GM12878 (cell line): ENCODE data around the gene SVEP1. TPM values are rescaled to one million over a fixed set of nuclear protein-coding genes. Genes with fewer than 3 reads are reported as not detected.

Experiments used
- ATAC-seq: fragments of 200-7000 bp; cut with Tn5 transposase; 3 replicates; pipeline ENCODE4 v1.9.1; 2020; ENCODE audit warnings: mild to moderate bottlenecking, moderate library complexity
- BruUV-seq: library from RNA; stranded (reverse); fragments of 400-500 nt; replicated peaks from 2 replicates; lab custom pipeline; 2021; lab: Mats Ljungman, UMichigan
- CTCF ChIA-PET: fragments of 300-600 bp; sonication (Branson Sonifier 250); formaldehyde crosslinking; extraction: SDS; loops from one replicate; lab custom pipeline; 2021; ENCODE audit warnings: inconsistent platforms; lab: Yijun Ruan, JAX
- POLR2A ChIA-PET: fragments of 350-600 bp; formaldehyde crosslinking; extraction: SDS; loops from one replicate; lab custom pipeline; 2021; ENCODE audit warnings: inconsistent platforms; lab: Charles Lee
- RAD21 ChIA-PET: fragments of 300-600 bp; sonication (Branson Sonifier 250); formaldehyde crosslinking; loops from one replicate; lab custom pipeline; 2023; ENCODE audit warnings: antibody characterized with exemption; ENCODE audit not compliant: unreplicated experiment; lab: Charles Lee
- SMC1A ChIA-PET: fragments of 300-600 bp; sonication (Branson Sonifier 250); formaldehyde crosslinking; loops from one replicate; lab custom pipeline; 2023; ENCODE audit not compliant: unreplicated experiment, uncharacterized antibody; lab: Charles Lee
- DNase-seq: peaks from one replicate; pipeline ENCODE4 v3.0.0-alpha.2; 2011; ENCODE audit warnings: low read depth, low spot score
- FAIRE-seq: peaks from 3 replicates; lab custom pipeline; 2011; peaks lifted over from hg19 to GRCh38; lab: Jason Lieb, UNC
- H2AFZ ChIP-seq: 2 replicates; pipeline ENCODE4 v1.6.0; 2011; ENCODE audit warnings: low read depth, low read length, control low read depth; ENCODE audit not compliant: control insufficient read depth
- H3K27ac ChIP-seq: 2 replicates; pipeline ENCODE4 v1.5.1; 2011; ENCODE audit warnings: control low read depth; ENCODE audit not compliant: control insufficient read depth, insufficient read depth
- H3K27me3 ChIP-seq, 2 experiments: replicated peaks in 1 of 2; 2 replicates each; pipeline versions ENCODE4 v1.6.0 to v1.6.1; 2011; ENCODE audit warnings: low read length in 1 of 2; ENCODE audit not compliant: control insufficient read depth in 2 of 2, insufficient read depth in 2 of 2
- H3K36me3 ChIP-seq, 2 experiments: 2 replicates each; pipeline ENCODE4 v1.5.1; 2011; ENCODE audit warnings: low read length in 1 of 2; ENCODE audit not compliant: control insufficient read depth in 2 of 2, insufficient read depth in 2 of 2
- H3K4me1 ChIP-seq: 2 replicates; pipeline ENCODE4 v1.6.1; 2011; ENCODE audit warnings: mild to moderate bottlenecking, low read length, moderate library complexity, mixed read lengths; ENCODE audit not compliant: control insufficient read depth, insufficient read depth
- H3K4me2 ChIP-seq: 2 replicates; pipeline ENCODE4 v1.6.0; 2011; ENCODE audit warnings: control low read depth; ENCODE audit not compliant: control insufficient read depth, insufficient read depth
- H3K4me3 ChIP-seq: fragments of 200-600 bp; sonication (generic); 2 replicates; pipeline ENCODE4 v1.5.1; 2016
- H3K79me2 ChIP-seq: 2 replicates; pipeline ENCODE4 v1.6.0; 2011; ENCODE audit warnings: low read length; ENCODE audit not compliant: control insufficient read depth, insufficient read depth
- H3K9ac ChIP-seq: 2 replicates; pipeline ENCODE4 v1.8.0; 2011; ENCODE audit warnings: low read length, control low read depth, mixed read lengths; ENCODE audit not compliant: control insufficient read depth, insufficient read depth
- H3K9me3 ChIP-seq: replicated peaks from 3 replicates; pipeline ENCODE4 v1.5.1; 2011; ENCODE audit warnings: mild to moderate bottlenecking, low read length; ENCODE audit not compliant: control insufficient read depth, insufficient read depth
- H4K20me1 ChIP-seq: 2 replicates; pipeline ENCODE4 v1.6.0; 2011; ENCODE audit not compliant: control insufficient read depth, insufficient read depth
- ATF7 ChIP-seq: fragments of 450-650 bp; IDR thresholded peaks from 2 replicates; pipeline ENCODE4 v1.6.1; 2016; ENCODE audit warnings: low read depth, mild to moderate bottlenecking
- BMI1 ChIP-seq: fragments of 450-650 bp; IDR thresholded peaks from 2 replicates; pipeline ENCODE4 v1.6.1; 2016; ENCODE audit warnings: mild to moderate bottlenecking, moderate library complexity, borderline replicate concordance
- JUNB ChIP-seq: IDR thresholded peaks from 2 replicates; pipeline ENCODE4 v1.6.1; 2016; ENCODE audit warnings: antibody characterized with exemption, mild to moderate bottlenecking
- LARP7 ChIP-seq: fragments of 450-650 bp; IDR thresholded peaks from 2 replicates; pipeline ENCODE4 v1.6.1; 2017; ENCODE audit warnings: mild to moderate bottlenecking
- SPI1 ChIP-seq: IDR thresholded peaks from 2 replicates; pipeline ENCODE4 v1.6.1; 2011; ENCODE audit warnings: low read depth, mild to moderate bottlenecking, low read length, moderate library complexity, borderline replicate concordance; ENCODE audit not compliant: insufficient read depth
- WGBS: methylation state at CpG from one replicate; pipeline ENCODE4 v1.1.6; 2016; ENCODE audit warnings: low lambda C conversion rate; ENCODE audit not compliant: insufficient replicate concordance, insufficient coverage; ENCODE audit errors: missing lambda C conversion rate; 5-methylcytosine and 5-hydroxymethylcytosine counted together
- in situ Hi-C: fragments of 300-500 bp; cut with MboI; formaldehyde crosslinking; loops from 9 replicates; pipeline ENCODE4 v1.14.3; 2018; ENCODE audit warnings: mixed read lengths
- intact Hi-C: fragments of 100-400 bp; cut with micrococcal nuclease; formaldehyde crosslinking; loops from one replicate; pipeline ENCODE4 v1.14.2; 2022; ENCODE audit not compliant: unreplicated experiment
- polyA plus RNA-seq, 11 experiments: library from polyadenylated mRNA; depleted of rRNA in 4 of 11; unstranded in 6 of 11; stranded (reverse) in 5 of 11; fragments of >200 nt; fragmentation: Nextera tagmentation in 4 of 11; fragmentation: Illumina TruSeq in 1 of 11; extraction: Ambion mirVana in 4 of 11; extraction: Trizol in 1 of 11; gene quantifications; 1 replicate in 1 of 11; 2 replicates in 10 of 11; pipeline versions ENCODE4 v1.2.1 to v1.2.3, GENCODE V29; 2011 to 2016; ENCODE audit warnings: inconsistent platforms in 2 of 11, missing spikeins in 2 of 11, low read depth in 1 of 11
- total RNA-seq, 4 experiments: library from RNA; depleted of rRNA in 3 of 4; stranded (reverse); fragments of >200 nt in 3 of 4; fragmentation: Illumina TruSeq in 1 of 4; extraction: Trizol in 1 of 4; gene quantifications; 2 replicates each; pipeline versions ENCODE4 v1.2.1 to v1.2.3, GENCODE V29; 2013 to 2021
- TF ChIP-seq, protein P1 (sequence below): fragments of 450-650 bp; IDR thresholded peaks from 2 replicates; pipeline ENCODE4 v1.6.1; 2017; ENCODE audit warnings: borderline replicate concordance

SVEP1 gene
- total and polyA plus RNA-seq, 10 of the 15 experiments (the other 5 are each of a cell fraction or from before 2014, with no cell fraction given): under 0.01 to 0.05 (median 0.01) TPM; not detected in 5

DNA sequence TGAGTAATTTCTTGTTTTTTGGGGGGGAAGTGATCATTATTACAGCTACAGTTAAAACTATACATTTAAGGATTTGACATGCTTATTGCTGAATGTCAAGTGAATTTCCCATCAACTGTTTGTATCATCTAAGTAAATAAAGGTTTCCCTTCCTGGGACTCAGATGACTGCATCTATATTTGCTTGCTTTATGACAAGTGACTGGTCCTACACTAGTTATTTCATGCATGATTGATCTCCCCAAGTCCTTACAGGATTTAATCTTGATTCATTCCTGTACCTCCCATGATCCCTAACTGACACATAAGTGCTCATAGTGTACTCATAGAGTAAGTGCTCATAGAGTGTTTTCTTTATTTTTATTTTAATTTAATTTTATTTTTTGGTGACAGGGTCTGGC is 244.7 kb downstream of the SVEP1 start:
- Histone ChIP-seq H3K27me3 (no peaks in the 10 kb centered on the region), H3K9ac (no peak overlapping the region), H2AFZ (no peak overlapping the region), H3K79me2 (no peaks in the 10 kb centered on the region), H3K4me1 (peaks cover 4% of the 10 kb centered on the region), H3K4me2 (no peak overlapping the region), H3K27ac (no peak overlapping the region), H4K20me1 (no peaks in the 10 kb centered on the region), H3K36me3 (no peaks in the 10 kb centered on the region), H3K4me3 (no peak overlapping the region), H3K9me3 (no peaks in the 10 kb centered on the region)
- DNase-seq (no peak), ATAC-seq (peak; percentile 18; the same call in 2 of the 3 replicates), FAIRE-seq (no peak)
- no TSS peak for BruUV-seq
- ChIA-PET POLR2A (no interaction called here), CTCF (no interaction called here), SMC1A (interaction anchor here (0.6 to 1.0 kb wide), 3 partner anchors 16 to 1258 kb away, joined by 3 read pairs; no protein-coding TSS in a partner anchor), RAD21 (no interaction called here)
- intact Hi-C loops (no loop called here), in situ Hi-C loops (no loop called here)
- TF ChIP-seq, protein P1, sequence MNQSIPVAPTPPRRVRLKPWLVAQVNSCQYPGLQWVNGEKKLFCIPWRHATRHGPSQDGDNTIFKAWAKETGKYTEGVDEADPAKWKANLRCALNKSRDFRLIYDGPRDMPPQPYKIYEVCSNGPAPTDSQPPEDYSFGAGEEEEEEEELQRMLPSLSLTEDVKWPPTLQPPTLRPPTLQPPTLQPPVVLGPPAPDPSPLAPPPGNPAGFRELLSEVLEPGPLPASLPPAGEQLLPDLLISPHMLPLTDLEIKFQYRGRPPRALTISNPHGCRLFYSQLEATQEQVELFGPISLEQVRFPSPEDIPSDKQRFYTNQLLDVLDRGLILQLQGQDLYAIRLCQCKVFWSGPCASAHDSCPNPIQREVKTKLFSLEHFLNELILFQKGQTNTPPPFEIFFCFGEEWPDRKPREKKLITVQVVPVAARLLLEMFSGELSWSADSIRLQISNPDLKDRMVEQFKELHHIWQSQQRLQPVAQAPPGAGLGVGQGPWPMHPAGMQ: no peak
- TF ChIP-seq BMI1: no peak

DNA sequence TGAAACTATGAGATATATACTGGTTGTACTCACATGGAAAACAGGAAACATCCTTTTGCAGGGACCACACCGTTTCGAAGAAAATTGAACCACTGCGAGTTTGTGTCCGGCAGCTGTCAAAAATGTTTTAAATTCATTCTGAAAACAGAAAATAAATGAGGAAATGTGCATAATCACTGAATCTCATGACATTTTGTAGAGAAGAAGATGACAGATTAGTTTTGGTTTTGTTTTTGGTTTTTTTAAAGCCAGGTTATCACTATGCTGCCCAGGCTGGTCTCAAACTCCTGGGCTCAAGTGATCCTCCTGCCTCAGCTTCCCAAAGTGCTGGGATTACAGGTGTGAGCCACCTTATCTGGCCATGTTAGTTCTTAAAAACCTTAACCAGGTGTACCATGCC is 245.4 kb downstream of the SVEP1 start:
- no peak for TF ChIP-seq LARP7
- TF ChIP-seq SPI1: peak; percentile 46; the same call in 1 of the 2 replicates
- 0 out of 2 replicates have a peak, but pooled peaks have one; percentile 19 for TF ChIP-seq ATF7
- peak; percentile 50 for TF ChIP-seq JUNB
- TF ChIP-seq, all 136 proteins: peak for 3
- Histone ChIP-seq H3K9ac (no peak overlapping the region), H3K27me3 (no peaks in the 10 kb centered on the region), H3K27ac (no peak overlapping the region), H3K79me2 (no peaks in the 10 kb centered on the region), H3K9me3 (no peaks in the 10 kb centered on the region), H3K4me1 (peaks cover 4% of the 10 kb centered on the region), H2AFZ (no peak overlapping the region; the same call in 1 of the 2 replicates), H3K36me3 (no peaks in the 10 kb centered on the region), H4K20me1 (no peaks in the 10 kb centered on the region), H3K4me2 (peak overlapping the region; percentile 21), H3K4me3 (no peak overlapping the region)
- SMC1A ChIA-PET: interaction anchor here (1.0 kb wide), 2 partner anchors 16 to 76 kb away, joined by 3 to 6 read pairs; no protein-coding TSS in a partner anchor
- intact Hi-C loops (no loop called here), in situ Hi-C loops (no loop called here)
- peak; percentile 75 for ATAC-seq
- 0% methylated on average over 4 of the region's 4 CpGs for WGBS
- POLR2A ChIA-PET: no interaction called here
- DNase-seq: no peak
- CTCF ChIA-PET: no interaction called here
- RAD21 ChIA-PET: no interaction called here
- FAIRE-seq: no peak
- BruUV-seq: no TSS peak
